Activated CD4-positive, alpha-beta T cell treated with anti-CD3 and anti-CD28 coated beads, Interleukin-10, Interleukin-2, amounts not matched to agents 100 ng/mL and 50 ng/mL, durations not matched to agents 16 hours and 8 hours (primary cell): ENCODE results near the gene TTLL6.
"Not testable (repeated sequence)": the region's sequence is repeated elsewhere in the genome, so short reads cannot be mapped to it uniquely, and the experiment has no call there.

ENCODE experiments used
- DNase-seq: peaks from one replicate; pipeline ENCODE4 v3.0.0-alpha.2; 2020

TTLL6 gene

DNA sequence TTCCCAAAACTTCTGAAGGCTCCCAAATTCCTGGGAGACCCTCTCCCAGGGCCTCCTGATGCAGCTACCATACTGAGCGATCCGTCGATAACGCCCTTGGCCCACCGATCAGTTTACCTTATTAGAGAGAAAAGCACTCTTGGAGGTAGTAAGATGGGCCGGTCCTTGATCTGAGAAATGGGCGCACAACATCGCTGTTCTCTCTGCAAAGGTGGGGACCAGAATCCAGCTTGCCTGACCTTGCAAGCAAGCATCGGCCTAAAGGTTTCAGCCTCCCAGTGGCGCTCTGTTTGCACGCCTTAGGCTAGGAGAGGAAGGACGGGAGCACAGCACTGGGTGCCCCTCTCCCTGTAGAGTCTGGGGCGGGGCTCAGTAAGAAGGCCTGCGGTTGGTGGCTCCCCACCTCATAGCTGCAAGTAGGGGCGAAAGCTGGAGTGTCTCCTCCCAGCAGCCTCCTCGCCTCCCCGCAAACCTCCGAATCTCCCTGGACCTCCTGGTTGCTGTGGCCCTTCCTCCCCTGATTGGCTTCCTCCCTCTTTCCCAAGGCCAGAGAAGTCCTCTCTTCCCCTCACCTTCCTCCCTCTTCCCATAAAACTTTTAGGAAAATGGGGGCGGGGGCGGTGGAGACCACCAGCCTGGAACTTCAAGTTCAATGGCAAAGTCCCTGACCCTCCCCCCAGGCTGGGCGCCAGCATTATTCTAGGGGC lies 94.7 kb downstream of the TTLL6 start, which contains the start of gene PRAC1:
TSS of gene PRAC1 (minus strand) at position 318 of the 707 bp plus-strand sequence. CDS start at position 192, 126 bp downstream.
- no peak for DNase-seq

DNA sequence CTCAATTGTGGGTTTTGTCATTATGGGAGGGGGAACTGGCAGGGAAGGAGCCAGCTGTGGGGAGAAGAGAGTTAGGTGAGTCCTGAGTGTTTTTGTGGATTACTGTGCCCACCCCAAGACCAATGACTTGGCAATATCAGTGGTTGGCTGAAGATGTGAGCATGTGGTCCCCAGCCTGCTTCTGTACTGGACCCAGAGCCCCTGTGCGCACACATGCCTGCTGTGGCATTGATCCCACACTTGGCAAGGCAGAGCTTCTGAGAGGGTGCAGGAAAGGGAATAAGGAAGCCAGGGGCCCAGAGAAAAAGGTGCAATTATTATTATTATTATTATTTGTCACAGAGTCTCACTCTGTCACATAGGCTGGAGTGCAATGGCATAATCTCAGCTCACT lies 96.0 kb downstream of the TTLL6 start:
- DNase-seq, result no peak

- no peak for DNase-seq
Measured at GRCh38 chr17:48720266-48721008, 96.6 kb downstream of the TTLL6 start.

- DNase-seq, result no peak
Measured at GRCh38 chr17:48719642-48720265, 97.3 kb downstream of the TTLL6 start.

DNA sequence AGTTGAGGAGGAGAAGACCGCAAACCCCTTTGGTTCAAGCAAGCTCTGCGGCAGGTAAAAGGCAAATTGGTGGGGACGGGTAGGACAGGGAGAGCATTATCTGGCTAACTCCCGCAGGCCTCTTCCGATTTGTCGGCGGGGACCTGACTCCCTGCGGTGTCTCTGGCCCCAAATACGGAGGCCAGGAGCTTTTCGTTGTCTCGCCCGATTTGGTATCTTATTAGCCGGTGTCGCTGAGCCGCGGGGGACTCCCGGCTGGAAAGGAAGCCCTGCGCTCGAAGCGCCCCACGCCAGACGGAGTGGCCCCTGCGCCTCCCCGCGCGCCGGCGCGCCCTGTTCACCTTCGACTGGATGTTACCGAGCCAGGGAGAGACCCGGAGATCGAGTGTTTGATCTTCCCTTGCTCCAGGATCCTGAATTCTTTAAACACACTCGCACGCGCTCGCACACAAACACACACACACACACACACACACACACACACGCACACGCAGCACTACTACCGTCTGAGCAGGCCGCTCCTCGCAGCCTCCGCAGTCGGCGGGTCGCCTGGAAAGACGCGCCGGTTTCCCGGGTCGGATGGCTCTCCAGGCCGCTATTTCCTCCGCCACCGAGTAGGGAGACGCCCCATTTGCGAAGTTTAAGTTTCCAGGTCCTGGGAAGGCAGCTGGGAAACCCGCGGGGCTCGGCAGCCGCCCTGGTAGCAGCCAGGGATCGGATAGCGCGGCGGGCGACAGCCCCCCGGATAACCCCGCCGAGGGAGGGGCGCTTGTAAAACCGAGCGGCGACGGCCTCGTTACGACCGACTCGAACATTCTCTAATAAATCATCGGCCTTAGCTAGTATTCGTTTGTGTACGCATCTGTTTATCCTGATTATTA lies 98.0 kb downstream of the TTLL6 start:
- no peak for DNase-seq

DNA sequence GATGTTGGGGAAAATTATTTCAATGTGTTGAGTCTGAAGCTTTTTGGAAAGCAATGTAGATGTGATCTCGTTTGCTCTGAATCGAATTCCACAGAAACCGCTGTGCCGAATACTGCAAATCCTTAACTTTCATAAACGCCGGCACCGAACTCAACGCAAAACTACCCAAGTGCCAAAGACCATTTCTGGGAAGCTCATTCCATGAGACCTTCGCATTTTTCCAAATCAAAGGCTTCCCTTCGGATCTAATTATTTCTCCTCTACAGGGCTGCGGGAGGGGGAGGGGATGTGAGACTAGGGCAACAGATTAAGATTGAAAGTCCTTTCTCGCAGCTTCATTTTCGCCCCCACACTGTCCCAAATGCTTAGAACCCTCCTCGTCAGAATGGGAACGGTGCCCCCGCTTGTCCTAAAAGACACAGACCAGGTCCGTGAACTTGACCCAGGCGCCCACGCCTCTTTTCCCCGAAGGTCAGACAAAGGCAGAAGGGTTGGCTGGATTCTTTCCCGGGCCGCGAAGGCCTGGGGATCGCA lies 98.7 kb downstream of the TTLL6 start:
- no peak for DNase-seq

DNA sequence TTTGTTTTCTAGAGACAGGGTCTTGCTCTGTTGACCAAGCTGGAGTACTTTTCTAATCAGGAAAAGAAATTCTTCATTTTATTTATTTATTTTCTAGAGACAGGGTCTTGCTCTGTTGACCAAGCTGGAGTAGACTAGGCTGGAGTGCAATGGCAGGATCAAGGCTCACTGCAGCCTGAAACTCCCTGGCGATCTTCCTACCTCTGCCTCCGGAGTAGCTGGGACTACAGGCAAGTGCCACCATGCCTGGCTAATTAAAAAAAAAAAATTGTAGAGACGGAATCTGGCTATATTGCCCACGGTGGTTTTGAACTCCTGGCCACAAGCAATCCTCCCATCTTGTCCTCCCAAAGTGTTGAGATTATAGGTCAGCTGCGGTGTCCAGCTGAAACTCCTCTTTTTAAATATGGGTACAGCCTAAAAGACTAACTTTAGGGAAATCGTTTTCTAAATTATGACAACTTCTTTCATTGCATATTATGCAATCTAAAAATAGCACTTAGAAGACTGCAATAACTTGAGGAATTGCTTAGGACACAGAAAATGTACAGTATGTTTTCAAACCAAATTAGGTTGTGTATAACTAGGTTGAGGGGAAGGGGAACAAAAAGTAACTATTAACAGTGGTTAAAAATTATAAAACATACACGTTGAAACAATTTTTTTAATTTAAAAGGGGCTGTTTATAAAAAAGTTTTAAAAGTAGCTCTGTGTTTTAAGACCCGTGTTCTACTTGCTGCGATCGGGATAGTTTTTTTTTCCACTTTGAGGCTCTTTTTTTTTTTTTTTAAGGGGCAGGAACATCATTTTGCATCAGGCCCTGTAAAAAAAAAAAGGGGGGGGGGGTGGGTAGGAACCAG lies 99.4 kb downstream of the TTLL6 start:
- no peak for DNase-seq

GRCh38 chr17:48716549-48716948 lies 100.5 kb downstream of the TTLL6 start:
- not testable (repeated sequence) for DNase-seq

DNA sequence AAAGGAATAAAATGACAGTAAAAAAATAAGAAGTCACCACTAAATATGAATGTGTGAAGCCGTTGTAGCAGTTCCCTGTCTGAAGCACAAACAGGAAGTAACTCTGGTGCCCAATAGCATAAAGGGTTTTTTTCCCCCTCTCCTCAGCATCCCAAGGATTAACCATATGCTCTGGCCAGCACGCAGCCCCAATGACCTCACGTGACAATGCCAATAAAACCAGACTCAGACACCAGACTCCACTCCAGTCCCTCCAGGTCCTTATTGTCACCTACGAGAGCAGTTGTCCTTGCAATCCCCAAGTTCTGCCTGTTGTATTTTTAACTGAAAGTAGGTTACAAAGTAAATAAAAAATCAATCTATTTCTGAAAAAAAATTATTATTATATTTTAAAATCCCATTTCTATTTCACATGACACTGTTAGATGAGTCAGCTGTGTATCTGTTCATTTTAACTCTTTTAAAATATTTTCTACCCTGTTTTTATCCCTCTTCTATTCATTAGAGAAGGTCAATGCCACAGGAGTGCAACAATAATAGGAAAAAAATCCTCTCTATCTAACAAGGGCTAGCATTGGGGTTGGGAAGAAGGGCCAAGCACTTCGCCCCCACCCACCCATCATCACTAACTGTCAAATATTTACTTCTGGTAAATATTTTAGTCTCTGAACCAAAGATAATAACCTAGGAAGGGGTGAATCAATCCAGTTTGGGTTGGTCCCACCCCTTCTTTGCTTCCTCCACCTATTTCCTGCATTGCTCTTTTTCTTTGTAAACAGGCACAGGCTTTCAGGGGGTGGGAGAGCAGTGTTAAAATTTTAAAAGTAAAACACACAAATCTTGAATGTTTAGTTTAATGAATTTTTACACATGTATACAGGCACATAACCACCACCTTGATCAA lies 101.3 kb downstream of the TTLL6 start:
- no peak for DNase-seq
